Spleen (tissue), 7 donors: ENCODE measurements around the gene SLC39A3.

ENCODE experiments used
- CTCF ChIP-seq, 11 experiments: fragments of 200-600 bp in 7 of 11; fragments of 450-650 bp in 4 of 11; sonication (generic) in 4 of 11; IDR thresholded peaks in 8 of 11; conservative IDR thresholded peaks in 3 of 11; 1 replicate in 7 of 11; 2 replicates in 4 of 11; pipeline versions ENCODE4 v1.4.0 to v1.8.0; 2016 to 2021; ENCODE audit warnings: antibody characterized with exemption in 11 of 11, inconsistent platforms in 4 of 11, mild to moderate bottlenecking in 1 of 11
- POLR2A ChIP-seq, 3 donors: fragments of 450-650 bp; IDR thresholded peaks; one replicate each; pipeline ENCODE4 v1.5.1; 2017; ENCODE audit warnings: antibody characterized with exemption in 3 of 3, mild to moderate bottlenecking in 1 of 3
- POLR2AphosphoS5 ChIP-seq, 3 donors: sonication (generic); formaldehyde crosslinking; IDR thresholded peaks; one replicate each; pipeline ENCODE4 v1.5.1; 2017; ENCODE audit warnings: antibody characterized with exemption in 3 of 3
- donor health status: DM: no; HTN: no; CAD: no; lungs with moderate emphysema.
- donor health status: DM: no; HTN: no; CAD: no.
- donor health status: DM: no; HTN: no; CAD: no.

GRCh38 chr19:2731181-2731995, 8.4 kb downstream of the SLC39A3 start:
- TF ChIP-seq POLR2A (IDR thresholded peaks at IDR 0.05), result no peak
- no peak for TF ChIP-seq CTCF (IDR thresholded peaks at IDR 0.05 in 8 of 11, conservative IDR thresholded peaks at IDR 0.05 in 3 of 11)
- TF ChIP-seq POLR2AphosphoS5 (IDR thresholded peaks at IDR 0.05), result no peak
